K562 (cell line): ENCODE results near the gene TTC28. TPM values are rescaled to one million over a fixed set of nuclear protein-coding genes. Genes with fewer than 3 reads are reported as not detected.
A peak's percentile ranks its signal among the peaks of the same experiment; 100 is the strongest.

ENCODE experiments used
- ATAC-seq: fragments of 200-7000 bp; cut with Tn5 transposase; 3 replicates; pipeline ENCODE4 v1.9.1; 2020; ENCODE audit warnings: moderate library complexity
- BruUV-seq: library from RNA; stranded (reverse); fragments of 400-500 nt; replicated peaks from 2 replicates; lab custom pipeline; 2021; lab: Mats Ljungman, UMichigan
- CTCF ChIA-PET: fragments of 300-600 bp; formaldehyde crosslinking; extraction: SDS; loops from one replicate; lab custom pipeline; 2021; ENCODE audit warnings: low intra/inter-chr PET ratio; lab: Yijun Ruan, JAX
- POLR2A ChIA-PET: fragments of 300-600, 350-650 bp; sonication (Branson Sonifier 250); formaldehyde crosslinking; extraction: SDS; loops from one replicate; lab custom pipeline; 2021; ENCODE audit warnings: antibody characterized with exemption, inconsistent platforms; lab: Yijun Ruan, JAX
- DNase-seq, 4 experiments: peaks; one replicate each; pipeline versions ENCODE4 v3.0.0 to v3.0.0-alpha.2; 2011 to 2018; ENCODE audit warnings: low spot score in 3 of 4, mixed read lengths in 3 of 4; ENCODE audit errors: extremely low read depth in 1 of 4
- FAIRE-seq: peaks from 2 replicates; lab custom pipeline; 2011; peaks lifted over from hg19 to GRCh38; lab: Jason Lieb, UNC
- H2AFZ ChIP-seq: 2 replicates; pipeline ENCODE4 v1.6.0; 2011; ENCODE audit warnings: low read depth, low read length, control low read depth, inconsistent platforms
- H3K27ac ChIP-seq: fragments of 200-600 bp; 3 replicates; pipeline ENCODE4 v1.8.0; 2011; ENCODE audit warnings: low read depth, mild to moderate bottlenecking, control low read depth, inconsistent platforms, low read length, moderate library complexity, mixed read lengths; ENCODE audit errors: extremely low read depth
- H3K27me3 ChIP-seq, 2 experiments: fragments of 300-600 bp in 1 of 2; 2 replicates in 1 of 2; 3 replicates in 1 of 2; pipeline versions ENCODE4 v1.6.0 to v1.8.0; 2011; ENCODE audit warnings: inconsistent platforms in 2 of 2, low read length in 2 of 2, mild to moderate bottlenecking in 1 of 2, mixed read lengths in 1 of 2, moderate library complexity in 1 of 2; ENCODE audit not compliant: control insufficient read depth in 2 of 2, insufficient read depth in 2 of 2
- H3K36me3 ChIP-seq: fragments of 300-600 bp; 3 replicates; pipeline ENCODE4 v1.8.0; 2011; ENCODE audit warnings: mild to moderate bottlenecking, low read length, inconsistent platforms; ENCODE audit not compliant: control insufficient read depth, insufficient read depth
- H3K4me1 ChIP-seq, 2 experiments: fragments of 200-600 bp in 1 of 2; replicated peaks in 1 of 2; 2 replicates in 1 of 2; 3 replicates in 1 of 2; pipeline versions ENCODE4 v1.5.1 to v1.8.0; 2011; ENCODE audit warnings: inconsistent platforms in 2 of 2, low read length in 2 of 2, mild to moderate bottlenecking in 1 of 2, mixed read lengths in 1 of 2, moderate library complexity in 1 of 2; ENCODE audit not compliant: control insufficient read depth in 2 of 2, insufficient read depth in 2 of 2
- H3K4me2 ChIP-seq: 2 replicates; pipeline ENCODE4 v1.6.1; 2011; ENCODE audit warnings: low read length, control low read depth, inconsistent platforms, mixed read lengths; ENCODE audit not compliant: insufficient read depth
- H3K4me3 ChIP-seq: fragments of 200-600 bp; sonication (generic), shearing (Covaris generic); 2 replicates; pipeline ENCODE4 v1.5.1; 2016; ENCODE audit warnings: control low read depth, inconsistent platforms
- H3K79me2 ChIP-seq: fragments of 200-600 bp; 3 replicates; pipeline ENCODE4 v1.8.0; 2011; ENCODE audit warnings: low read length, inconsistent platforms; ENCODE audit not compliant: control insufficient read depth, insufficient read depth
- H3K9ac ChIP-seq, 2 experiments: 2 replicates each; pipeline versions ENCODE4 v1.6.0 to v1.6.1; 2011; ENCODE audit warnings: low read depth in 2 of 2, low read length in 2 of 2, control low read depth in 1 of 2, inconsistent platforms in 1 of 2, mild to moderate bottlenecking in 1 of 2, mixed read lengths in 1 of 2; ENCODE audit not compliant: insufficient read depth in 1 of 2
- H3K9me1 ChIP-seq: one replicate; pipeline ENCODE4 v1.6.0; 2011; ENCODE audit warnings: inconsistent platforms, mild to moderate bottlenecking, low read length, moderate library complexity; ENCODE audit not compliant: control insufficient read depth, insufficient read depth
- H3K9me3 ChIP-seq: replicated peaks from 2 replicates; pipeline ENCODE4 v1.5.1; 2011; ENCODE audit warnings: low read depth, low read length, inconsistent platforms; ENCODE audit not compliant: control insufficient read depth, insufficient read depth
- H4K20me1 ChIP-seq: replicated peaks from 2 replicates; pipeline ENCODE4 v1.6.1; 2011; ENCODE audit warnings: low read length, inconsistent platforms, mixed read lengths; ENCODE audit not compliant: control insufficient read depth, insufficient read depth
- ATF7 ChIP-seq: fragments of 450-650 bp; IDR thresholded peaks from 2 replicates; pipeline ENCODE4 v1.7.1; 2014; ENCODE audit warnings: mild to moderate bottlenecking, moderate library complexity
- DIDO1 ChIP-seq: fragments of 450-650 bp; IDR thresholded peaks from 2 replicates; pipeline ENCODE4 v1.6.1; 2016; ENCODE audit warnings: low read depth, missing biosample characterization, missing genetic modification characterization
- GTF2E2 ChIP-seq: fragments of 200-800 bp; sonication (Bioruptor generic); IDR thresholded peaks from 2 replicates; pipeline ENCODE4 v1.6.1; 2016; ENCODE audit warnings: missing genetic modification characterization, missing compliant biosample characterization
- HIVEP1 ChIP-seq: fragments of 250-450 bp; sonication (Bioruptor Pico); IDR thresholded peaks from 2 replicates; pipeline ENCODE4 v1.4.0; 2020; ENCODE audit warnings: mild to moderate bottlenecking
- MEF2A ChIP-seq: IDR thresholded peaks from 2 replicates; pipeline ENCODE4 v1.6.1; 2011; ENCODE audit warnings: low read depth, mild to moderate bottlenecking, low read length, moderate library complexity; ENCODE audit not compliant: control insufficient read depth
- MITF ChIP-seq: IDR thresholded peaks from 2 replicates; pipeline ENCODE4 v1.6.1; 2014; ENCODE audit warnings: antibody characterized with exemption
- PRDM10 ChIP-seq: fragments of 450-650 bp; IDR thresholded peaks from 2 replicates; pipeline ENCODE4 v1.6.1; 2018; ENCODE audit not compliant: partially characterized antibody
- RBM25 ChIP-seq: fragments of 200-400 bp; formaldehyde crosslinking; IDR thresholded peaks from 2 replicates; pipeline ENCODE4 v1.6.1; 2018; ENCODE audit warnings: low read length, low read depth, moderate library complexity; ENCODE audit not compliant: severe bottlenecking
- ZNF184 ChIP-seq: sonication (generic); formaldehyde crosslinking; IDR thresholded peaks from 2 replicates; pipeline ENCODE4 v1.5.0; 2020; ENCODE audit warnings: missing genetic modification reagents
- ZNF347 ChIP-seq: fragments of 450-650 bp; formaldehyde crosslinking; IDR thresholded peaks from 2 replicates; pipeline ENCODE4 v1.4.0; 2020; ENCODE audit warnings: low read depth, mild to moderate bottlenecking, moderate library complexity
- ZNF408 ChIP-seq: fragments of 250-450 bp; sonication (Bioruptor Pico); IDR thresholded peaks from 2 replicates; pipeline ENCODE4 v1.4.0; 2020; ENCODE audit warnings: low read depth, mild to moderate bottlenecking, moderate library complexity
- WGBS: fragments of 100-300 bp; shearing (Covaris generic); methylation state at CpG from one replicate; pipeline ENCODE4 v1.1.6; 2016; ENCODE audit warnings: low coverage, mixed read lengths; ENCODE audit not compliant: insufficient coverage; ENCODE audit errors: missing lambda C conversion rate; 5-methylcytosine and 5-hydroxymethylcytosine counted together
- in situ Hi-C: fragments of 300-500 bp; cut with MboI; formaldehyde crosslinking; loops from 4 replicates; pipeline ENCODE4 v1.15.0; 2018; ENCODE audit warnings: inconsistent platforms, mixed read lengths
- intact Hi-C: fragments of 100-400 bp; cut with micrococcal nuclease; formaldehyde crosslinking; loops from 2 replicates; pipeline ENCODE4 v1.14.2; 2022
- polyA plus RNA-seq, 8 experiments: library from polyadenylated mRNA; depleted of rRNA in 4 of 8; stranded (reverse) in 5 of 8; unstranded in 3 of 8; fragments of >200 nt; fragmentation: Nextera tagmentation in 2 of 8; fragmentation: Illumina TruSeq in 1 of 8; extraction: Ambion mirVana in 2 of 8; extraction: Trizol in 1 of 8; gene quantifications; 2 replicates each; pipeline versions ENCODE4 v1.2.1 to v1.2.3, GENCODE V29; 2011 to 2014; ENCODE audit warnings: inconsistent platforms in 1 of 8, missing spikeins in 1 of 8
- total RNA-seq, 7 experiments: library from RNA; depleted of rRNA in 6 of 7; stranded (reverse); fragments of >200 nt in 6 of 7; fragmentation: Illumina TruSeq in 2 of 7; extraction: Trizol in 2 of 7; gene quantifications; 2 replicates each; pipeline versions ENCODE4 v1.2.1 to v1.2.3, GENCODE V29; 2011 to 2021; ENCODE audit warnings: low replicate concordance in 1 of 7

TTC28 gene
- total and polyA plus RNA-seq, 9 of the 15 experiments (the other 6 are each of a cell fraction or from before 2014, with no cell fraction given), result 0.22 to 10.7 (median 3.1) TPM

DNA sequence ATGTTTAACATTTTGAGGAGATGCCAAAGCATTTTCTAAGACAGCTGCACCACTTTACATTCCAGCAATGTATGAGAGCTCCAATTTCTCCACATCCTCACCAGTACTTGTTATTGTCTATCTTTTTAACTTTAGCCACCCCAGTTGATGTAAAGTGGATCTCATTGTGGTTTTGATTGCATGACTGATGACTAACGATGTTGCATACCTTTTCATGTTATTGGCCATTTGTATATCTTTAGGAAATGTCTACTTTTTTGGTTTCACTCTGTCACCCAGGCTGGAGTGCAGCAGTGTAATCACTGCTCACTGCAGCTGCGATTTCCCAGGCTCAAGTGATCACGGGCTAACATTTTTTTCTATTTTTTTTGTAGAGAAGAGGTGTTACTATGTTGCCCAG is 8.9 kb downstream of the TTC28 start:
- Histone ChIP-seq H3K9ac (no peak overlapping the region), H3K27me3 (no peaks in the 10 kb centered on the region), H3K9me3 (no peaks in the 10 kb centered on the region), H4K20me1 (no peaks in the 10 kb centered on the region), H3K36me3 (no peaks in the 10 kb centered on the region), H3K79me2 (no peaks in the 10 kb centered on the region; the same call in 2 of the 3 replicates), H3K4me2 (no peak overlapping the region), H3K9me1 (no peaks in the 10 kb centered on the region), H3K4me3 (no peak overlapping the region), H3K4me1 (peaks cover 0 to 2% of the 10 kb centered on the region in 2 experiments; a peak in 1 of 5 replicates), H2AFZ (no peak overlapping the region), H3K27ac (no peak overlapping the region)
- ChIA-PET POLR2A (no interaction called here), CTCF (no interaction called here)
- DNase-seq, result no peak
- in situ Hi-C loops (no loop called here), intact Hi-C loops (loop anchor here (10.0 kb wide), 1 partner anchor 66 kb away; no protein-coding TSS in a partner anchor)
- no peak for FAIRE-seq
- no peak for TF ChIP-seq DIDO1 (tag)
- no peak for TF ChIP-seq ATF7
- TF ChIP-seq ZNF184 (CRISPR knock-in tag), result peak; percentile 65; the same call in 1 of the 2 replicates
- peak; percentile 51 for TF ChIP-seq RBM25
- 75% methylated on average over 3 of the region's 3 CpGs for WGBS
- no peak for ATAC-seq
- no TSS peak for BruUV-seq

DNA sequence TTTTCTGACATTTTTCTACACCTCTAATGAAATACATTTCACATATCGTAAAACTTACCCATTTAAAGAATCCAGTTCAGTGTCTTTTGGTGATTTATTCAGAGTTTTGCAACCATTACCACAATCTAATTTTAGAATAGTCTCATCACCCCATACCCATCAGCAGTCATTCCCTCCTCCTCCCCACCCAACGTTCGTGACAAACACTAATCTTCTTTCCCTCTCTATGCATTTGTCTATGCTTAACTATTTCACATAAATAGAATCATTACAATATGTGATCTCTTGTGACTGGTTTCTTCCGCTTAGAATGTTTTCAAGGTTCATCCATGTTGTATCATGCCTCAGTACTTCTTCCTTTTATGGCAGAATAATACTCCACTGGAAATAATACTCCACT is 9.5 kb downstream of the TTC28 start:
- Histone ChIP-seq H3K79me2 (no peaks in the 10 kb centered on the region; the same call in 2 of the 3 replicates), H4K20me1 (no peaks in the 10 kb centered on the region), H3K27ac (no peak overlapping the region), H3K4me2 (no peak overlapping the region), H3K9me3 (no peaks in the 10 kb centered on the region), H3K4me3 (no peak overlapping the region), H3K27me3 (no peaks in the 10 kb centered on the region), H2AFZ (no peak overlapping the region), H3K4me1 (peaks cover 0 to 2% of the 10 kb centered on the region in 2 experiments; a peak in 1 of 5 replicates), H3K36me3 (no peaks in the 10 kb centered on the region), H3K9ac (no peak overlapping the region), H3K9me1 (no peaks in the 10 kb centered on the region)
- FAIRE-seq (no peak), ATAC-seq (no peak), DNase-seq (no peak)
- 95% methylated on average over 2 of the region's 4 CpGs for WGBS
- in situ Hi-C loops, result no loop called here
- no TSS peak for BruUV-seq
- CTCF ChIA-PET, result no interaction called here
- POLR2A ChIA-PET, result no interaction called here
- intact Hi-C loops, result loop anchor here (10.0 kb wide), 1 partner anchor 65 kb away; no protein-coding TSS in a partner anchor
- TF ChIP-seq HIVEP1, result no peak
- TF ChIP-seq ZNF408, result no peak
- no peak for TF ChIP-seq MITF
- TF ChIP-seq GTF2E2 (tag), result no peak
- no peak for TF ChIP-seq PRDM10
- TF ChIP-seq ZNF347 (CRISPR knock-in tag), result no peak
- peak; percentile 42; the same call in 1 of the 2 replicates for TF ChIP-seq MEF2A
